Measurements from ENCODE around the gene SH2D1B. TPM values are rescaled to one million over a fixed set of nuclear protein-coding genes. Genes with fewer than 3 reads are reported as not detected.

SH2D1B gene
- total RNA-seq, 1 donor from 2014 or later: 0.10 TPM

DNA sequence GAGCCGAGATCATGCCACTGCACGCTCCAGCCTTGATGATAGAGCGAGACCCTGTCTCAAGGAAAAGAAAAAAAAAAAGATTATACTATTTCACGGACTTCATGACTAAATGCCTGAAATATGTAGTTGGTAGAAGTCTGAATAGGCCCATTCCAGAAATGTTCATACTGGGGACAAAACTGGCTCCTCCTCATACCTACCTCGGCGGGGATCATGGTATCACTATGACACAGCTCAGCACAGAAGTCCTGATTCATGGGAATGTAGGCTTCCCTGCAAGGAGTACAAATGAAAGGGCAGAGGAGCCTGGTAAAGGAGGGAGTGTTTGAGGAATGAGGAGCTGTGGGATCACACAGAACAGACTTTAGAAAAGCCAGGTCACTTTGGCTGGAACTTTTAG, 40.3 kb downstream of the SH2D1B start:
- no peaks in the 10 kb centered on the region for H3K27me3 Mint-ChIP-seq (ENCODE audit: insufficient read depth)
- H3K4me1 Mint-ChIP-seq (ENCODE audit: low read depth): no peaks in the 10 kb centered on the region
- H3K9me3 Mint-ChIP-seq: no peaks in the 10 kb centered on the region
- intact Hi-C loops (cut with micrococcal nuclease): no loop called here
- H3K4me3 Mint-ChIP-seq: no peak overlapping the region
- DNase-seq (ENCODE audit: low spot score): no peak
- H3K36me3 Mint-ChIP-seq (ENCODE audit: low read depth): no peaks in the 10 kb centered on the region
- H3K27ac Mint-ChIP-seq: no peak overlapping the region

DNA sequence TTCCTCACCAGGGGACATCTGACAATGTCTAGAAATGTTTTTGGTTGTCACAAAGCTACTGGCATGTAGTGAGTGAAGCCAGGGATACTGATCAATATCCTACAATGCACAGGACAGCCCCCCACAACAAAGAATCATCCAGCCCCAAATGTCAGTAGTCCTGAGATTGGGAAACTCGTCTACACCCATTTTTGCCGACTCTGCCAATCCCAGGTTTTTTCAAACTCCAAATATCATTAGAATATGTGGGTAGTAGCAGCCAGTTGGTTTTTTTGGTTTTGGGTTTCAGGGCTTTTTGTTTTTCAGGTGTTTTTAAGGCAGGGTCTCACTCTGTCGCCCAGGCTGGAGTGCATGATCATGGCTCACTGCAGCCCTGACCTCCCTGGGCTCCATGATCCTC, 41.2 kb downstream of the SH2D1B start:
- intact Hi-C loops (cut with micrococcal nuclease): no loop called here
- no peak for DNase-seq (ENCODE audit: low spot score)
- H3K27me3 Mint-ChIP-seq (ENCODE audit: insufficient read depth): no peaks in the 10 kb centered on the region
- no peaks in the 10 kb centered on the region for H3K9me3 Mint-ChIP-seq
- no peak overlapping the region for H3K4me3 Mint-ChIP-seq
- no peaks in the 10 kb centered on the region for H3K36me3 Mint-ChIP-seq (ENCODE audit: low read depth)
- H3K4me1 Mint-ChIP-seq (ENCODE audit: low read depth): no peaks in the 10 kb centered on the region
- no peak overlapping the region for H3K27ac Mint-ChIP-seq

DNA sequence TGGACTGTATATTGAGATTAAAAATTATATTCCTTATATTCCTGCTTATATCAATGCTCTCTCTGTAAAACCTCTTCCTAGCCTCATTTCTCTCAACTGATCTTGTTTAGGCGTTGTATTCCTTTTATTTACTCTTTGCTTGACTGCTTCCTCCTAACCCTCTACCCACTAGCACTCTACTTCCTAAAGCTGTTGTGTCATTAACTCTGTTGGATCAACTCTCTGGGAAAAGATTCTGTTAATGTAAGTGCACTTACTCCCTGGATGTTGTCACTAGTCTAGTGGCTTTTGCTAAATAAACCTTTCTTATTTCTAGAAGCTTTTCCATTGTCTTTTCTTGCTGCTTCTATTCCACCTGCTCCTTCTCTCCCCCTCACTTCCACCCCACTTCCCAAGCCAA, 41.8 kb downstream of the SH2D1B start:
- Mint-ChIP-seq H3K36me3 (ENCODE audit: low read depth) (no peaks in the 10 kb centered on the region), H3K9me3 (no peaks in the 10 kb centered on the region), H3K27ac (no peak overlapping the region), H3K4me3 (no peak overlapping the region), H3K27me3 (ENCODE audit: insufficient read depth) (no peaks in the 10 kb centered on the region), H3K4me1 (ENCODE audit: low read depth) (no peaks in the 10 kb centered on the region)
- intact Hi-C loops (cut with micrococcal nuclease): no loop called here
- no peak for DNase-seq (ENCODE audit: low spot score)

DNA sequence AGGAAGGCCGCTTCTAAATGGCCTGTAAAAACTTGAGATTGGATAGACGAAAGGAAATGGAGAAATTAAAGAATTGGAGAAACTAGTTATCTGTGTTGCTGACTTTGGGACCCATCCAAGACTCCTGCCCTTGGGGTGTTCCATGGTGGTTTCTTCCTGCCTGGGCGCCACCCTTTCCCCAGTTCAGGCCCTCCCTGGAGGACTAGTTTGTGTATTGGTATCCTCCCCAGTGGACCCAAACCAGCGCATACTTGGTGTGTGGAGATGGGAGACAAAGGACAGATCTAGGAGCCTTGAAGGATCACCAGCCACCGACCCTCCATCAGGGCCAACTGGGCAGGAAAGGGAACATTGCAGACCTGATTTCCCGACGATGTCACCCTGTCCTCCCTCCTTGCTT, 42.4 kb downstream of the SH2D1B start:
- H3K4me1 Mint-ChIP-seq (ENCODE audit: low read depth): no peaks in the 10 kb centered on the region
- H3K27me3 Mint-ChIP-seq (ENCODE audit: insufficient read depth): no peaks in the 10 kb centered on the region
- no peak for DNase-seq (ENCODE audit: low spot score)
- H3K9me3 Mint-ChIP-seq: no peaks in the 10 kb centered on the region
- H3K27ac Mint-ChIP-seq: no peak overlapping the region
- intact Hi-C loops (cut with micrococcal nuclease): no loop called here
- H3K4me3 Mint-ChIP-seq: no peak overlapping the region
- H3K36me3 Mint-ChIP-seq (ENCODE audit: low read depth): no peaks in the 10 kb centered on the region

DNA sequence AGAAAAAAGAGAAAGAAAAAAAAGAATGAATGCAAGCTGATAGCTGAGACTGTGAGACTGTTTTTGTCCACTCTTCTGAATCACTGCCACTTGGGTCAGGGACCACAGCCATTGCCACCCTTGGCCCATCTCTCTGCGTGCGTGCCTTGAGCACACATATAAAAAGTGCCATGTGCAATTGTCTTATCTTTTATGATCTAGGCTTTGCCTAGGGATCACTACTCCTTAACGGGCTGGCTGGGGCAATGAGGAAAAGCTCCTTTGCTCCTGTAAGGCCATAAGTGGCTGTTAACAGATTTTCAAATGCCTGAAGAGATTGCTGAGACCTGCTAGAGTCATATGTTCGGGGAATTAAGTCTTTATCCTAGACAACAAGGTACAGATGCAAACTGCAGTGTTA, 43.5 kb downstream of the SH2D1B start:
- H3K27ac Mint-ChIP-seq: no peak overlapping the region
- no peak overlapping the region for H3K4me3 Mint-ChIP-seq
- no peaks in the 10 kb centered on the region for H3K4me1 Mint-ChIP-seq (ENCODE audit: low read depth)
- DNase-seq (ENCODE audit: low spot score): no peak
- H3K36me3 Mint-ChIP-seq (ENCODE audit: low read depth): no peaks in the 10 kb centered on the region
- H3K9me3 Mint-ChIP-seq: no peaks in the 10 kb centered on the region
- intact Hi-C loops (cut with micrococcal nuclease): no loop called here
- no peaks in the 10 kb centered on the region for H3K27me3 Mint-ChIP-seq (ENCODE audit: insufficient read depth)

DNA sequence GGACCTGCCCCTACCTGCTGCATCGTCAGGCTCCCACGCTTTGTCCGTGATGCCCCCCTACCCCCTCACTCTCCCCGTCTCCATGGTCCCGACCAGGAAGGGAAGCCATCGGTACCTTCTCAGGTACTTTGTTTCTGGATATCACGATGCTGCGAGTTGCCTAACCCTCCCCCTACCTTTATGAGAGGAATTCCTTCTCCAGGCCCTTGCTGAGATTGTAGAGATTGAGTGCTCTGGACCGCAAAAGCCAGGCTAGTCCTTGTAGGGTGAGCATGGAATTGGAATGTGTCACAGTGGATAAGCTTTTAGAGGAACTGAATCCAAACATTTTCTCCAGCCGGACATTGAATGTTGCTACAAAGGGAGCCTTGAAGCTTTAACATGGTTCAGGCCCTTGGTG, 44.2 kb downstream of the SH2D1B start:
- DNase-seq (ENCODE audit: low spot score): no peak
- intact Hi-C loops (cut with micrococcal nuclease): no loop called here
- Mint-ChIP-seq H3K27me3 (ENCODE audit: insufficient read depth) (no peaks in the 10 kb centered on the region), H3K4me1 (ENCODE audit: low read depth) (no peaks in the 10 kb centered on the region), H3K36me3 (ENCODE audit: low read depth) (no peaks in the 10 kb centered on the region), H3K9me3 (no peaks in the 10 kb centered on the region), H3K27ac (no peak overlapping the region), H3K4me3 (no peak overlapping the region)

DNA sequence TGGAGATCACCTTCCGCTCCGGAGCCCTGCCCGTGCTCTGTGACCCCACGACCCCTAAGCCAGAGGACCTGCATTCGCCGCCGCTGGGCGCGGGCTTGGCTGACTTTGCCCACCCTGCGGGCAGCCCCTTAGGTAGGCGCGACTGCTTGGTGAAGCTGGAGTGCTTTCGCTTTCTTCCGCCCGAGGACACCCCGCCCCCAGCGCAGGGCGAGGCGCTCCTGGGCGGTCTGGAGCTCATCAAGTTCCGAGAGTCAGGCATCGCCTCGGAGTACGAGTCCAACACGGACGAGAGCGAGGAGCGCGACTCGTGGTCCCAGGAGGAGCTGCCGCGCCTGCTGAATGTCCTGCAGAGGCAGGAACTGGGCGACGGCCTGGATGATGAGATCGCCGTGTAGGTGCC, 44.9 kb downstream of the SH2D1B start:
- DNase-seq (ENCODE audit: low spot score): no peak
- Mint-ChIP-seq H3K36me3 (ENCODE audit: low read depth) (no peaks in the 10 kb centered on the region), H3K4me1 (ENCODE audit: low read depth) (no peaks in the 10 kb centered on the region), H3K9me3 (no peaks in the 10 kb centered on the region), H3K4me3 (no peak overlapping the region), H3K27ac (no peak overlapping the region), H3K27me3 (ENCODE audit: insufficient read depth) (no peaks in the 10 kb centered on the region)
- intact Hi-C loops (cut with micrococcal nuclease): no loop called here

DNA sequence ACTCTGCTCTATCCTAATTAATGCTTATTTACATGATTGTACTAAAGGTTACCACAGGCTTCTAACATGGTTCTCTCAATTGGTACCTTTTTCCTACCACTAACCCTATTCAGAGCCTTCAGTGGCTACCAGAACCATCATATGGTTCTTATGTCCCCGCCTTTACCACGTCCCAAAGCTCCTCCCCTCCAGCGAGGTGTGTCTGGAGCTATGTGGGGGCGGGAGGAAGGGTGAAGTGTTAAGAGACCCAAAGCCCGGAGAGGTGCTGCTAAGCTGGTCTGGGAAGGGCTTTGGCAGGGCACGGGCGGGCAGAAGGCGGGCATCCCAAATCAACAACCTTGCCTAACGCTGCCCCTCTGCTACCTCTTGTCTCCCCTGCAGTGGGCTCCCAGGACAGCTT, 45.3 kb downstream of the SH2D1B start:
- Mint-ChIP-seq H3K9me3 (no peaks in the 10 kb centered on the region), H3K27me3 (ENCODE audit: insufficient read depth) (no peaks in the 10 kb centered on the region), H3K27ac (no peak overlapping the region), H3K36me3 (ENCODE audit: low read depth) (no peaks in the 10 kb centered on the region), H3K4me3 (no peak overlapping the region), H3K4me1 (ENCODE audit: low read depth) (no peaks in the 10 kb centered on the region)
- DNase-seq (ENCODE audit: low spot score): no peak
- intact Hi-C loops (cut with micrococcal nuclease): no loop called here

DNA sequence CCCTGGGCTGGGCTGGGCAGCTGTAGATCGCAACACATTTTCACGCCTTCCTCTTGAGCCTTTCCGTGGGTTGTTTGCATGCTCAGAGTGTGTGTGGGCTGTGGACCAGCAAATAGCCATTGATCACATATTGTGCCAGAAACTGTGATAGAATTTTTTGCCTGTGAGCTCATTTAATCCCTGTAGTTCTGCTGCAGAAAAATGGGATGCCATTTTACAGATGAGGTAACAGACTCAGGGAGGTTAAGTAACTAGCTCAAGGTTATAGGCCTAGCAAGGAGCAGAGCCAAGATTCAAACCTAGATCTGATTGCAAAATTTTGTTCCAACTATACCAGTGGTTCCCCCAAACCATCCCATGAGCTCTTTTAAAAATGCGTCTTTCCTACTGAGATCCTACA, 45.8 kb downstream of the SH2D1B start:
- no peaks in the 10 kb centered on the region for H3K36me3 Mint-ChIP-seq (ENCODE audit: low read depth)
- DNase-seq (ENCODE audit: low spot score): no peak
- H3K27me3 Mint-ChIP-seq (ENCODE audit: insufficient read depth): no peaks in the 10 kb centered on the region
- no peaks in the 10 kb centered on the region for H3K9me3 Mint-ChIP-seq
- intact Hi-C loops (cut with micrococcal nuclease): no loop called here
- H3K4me3 Mint-ChIP-seq: no peak overlapping the region
- no peaks in the 10 kb centered on the region for H3K4me1 Mint-ChIP-seq (ENCODE audit: low read depth)
- H3K27ac Mint-ChIP-seq: no peak overlapping the region

DNA sequence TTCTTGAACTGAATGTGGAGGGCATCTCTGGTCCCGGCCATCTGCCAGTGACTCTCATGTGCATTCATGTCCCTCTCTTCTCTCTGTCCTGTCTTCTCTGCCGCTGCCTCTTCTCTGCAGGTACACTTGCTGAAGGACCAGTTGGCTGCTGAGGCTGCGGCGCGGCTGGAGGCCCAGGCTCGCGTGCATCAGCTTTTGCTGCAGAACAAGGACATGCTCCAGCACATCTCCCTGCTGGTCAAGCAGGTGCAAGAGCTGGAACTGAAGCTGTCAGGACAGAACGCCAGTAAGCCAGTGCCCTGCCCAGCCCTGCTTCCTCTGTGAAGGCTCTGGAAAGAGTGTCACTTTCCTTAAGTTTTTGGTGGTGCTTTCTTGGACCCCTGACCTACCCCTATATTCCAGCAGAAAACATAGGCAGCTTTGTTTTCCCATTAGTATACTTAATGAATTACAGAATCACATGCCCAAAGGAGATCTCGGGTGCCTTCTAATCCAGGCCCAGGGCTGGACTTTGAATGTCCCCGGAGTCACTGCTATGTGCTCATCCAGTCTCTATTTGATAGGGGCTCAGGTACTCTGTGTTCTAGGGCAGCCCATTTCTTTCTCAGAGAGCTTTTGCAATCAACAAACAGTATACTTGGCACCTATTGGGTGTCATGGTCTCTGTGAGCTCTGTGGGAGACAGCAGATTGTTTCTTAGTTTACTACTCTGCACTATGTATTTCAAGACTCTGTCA, 46.5 kb downstream of the SH2D1B start:
- H3K27ac Mint-ChIP-seq: no peak overlapping the region
- H3K36me3 Mint-ChIP-seq (ENCODE audit: low read depth): no peaks in the 10 kb centered on the region
- intact Hi-C loops (cut with micrococcal nuclease): no loop called here
- no peaks in the 10 kb centered on the region for H3K4me1 Mint-ChIP-seq (ENCODE audit: low read depth)
- H3K4me3 Mint-ChIP-seq: no peak overlapping the region
- H3K27me3 Mint-ChIP-seq (ENCODE audit: insufficient read depth): no peaks in the 10 kb centered on the region
- no peak for DNase-seq (ENCODE audit: low spot score)
- no peaks in the 10 kb centered on the region for H3K9me3 Mint-ChIP-seq

DNA sequence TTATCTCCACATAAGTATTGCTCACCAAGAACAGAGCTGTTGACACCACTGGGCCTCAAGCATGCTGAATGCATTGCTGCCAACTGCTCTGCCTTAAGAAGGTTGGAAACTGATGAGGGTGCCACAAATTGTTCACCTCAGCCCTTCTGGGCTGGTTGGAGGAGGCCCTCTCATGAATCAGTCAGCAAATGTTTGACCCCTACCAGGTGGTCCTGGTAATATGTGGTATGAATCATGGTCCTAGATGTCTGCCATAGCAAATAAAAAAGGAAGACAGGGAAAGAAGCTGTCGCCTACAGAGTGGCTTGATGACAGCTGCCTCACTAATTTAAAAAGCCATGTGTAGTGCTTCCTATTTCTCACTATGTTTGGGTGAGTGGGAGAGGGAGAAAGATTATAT, 47.4 kb downstream of the SH2D1B start:
- DNase-seq (ENCODE audit: low spot score): no peak
- H3K36me3 Mint-ChIP-seq (ENCODE audit: low read depth): no peaks in the 10 kb centered on the region
- H3K27me3 Mint-ChIP-seq (ENCODE audit: insufficient read depth): no peaks in the 10 kb centered on the region
- H3K9me3 Mint-ChIP-seq: no peaks in the 10 kb centered on the region
- intact Hi-C loops (cut with micrococcal nuclease): no loop called here
- no peak overlapping the region for H3K27ac Mint-ChIP-seq
- no peaks in the 10 kb centered on the region for H3K4me1 Mint-ChIP-seq (ENCODE audit: low read depth)
- H3K4me3 Mint-ChIP-seq: no peak overlapping the region

DNA sequence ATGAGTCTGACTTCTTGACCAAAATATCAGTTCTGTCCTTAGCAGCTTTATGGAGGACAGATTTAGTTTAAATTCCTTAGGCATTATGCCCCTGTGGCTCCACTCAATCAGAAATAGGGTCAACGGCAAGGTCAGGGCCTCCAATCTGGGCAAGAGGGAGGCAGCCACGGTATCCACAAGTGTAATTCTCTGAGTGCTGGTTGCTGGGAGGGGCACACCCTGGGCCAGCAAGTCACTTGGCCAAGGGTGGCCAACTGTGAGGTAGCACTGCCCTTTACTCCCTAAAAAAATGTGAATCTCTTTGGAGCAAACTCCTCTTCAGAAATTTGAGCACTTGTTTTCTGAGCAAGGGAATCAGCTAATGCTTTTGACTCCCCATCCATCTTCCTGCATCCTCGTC, 48.1 kb downstream of the SH2D1B start:
- H3K9me3 Mint-ChIP-seq: no peaks in the 10 kb centered on the region
- DNase-seq (ENCODE audit: low spot score): no peak

DNA sequence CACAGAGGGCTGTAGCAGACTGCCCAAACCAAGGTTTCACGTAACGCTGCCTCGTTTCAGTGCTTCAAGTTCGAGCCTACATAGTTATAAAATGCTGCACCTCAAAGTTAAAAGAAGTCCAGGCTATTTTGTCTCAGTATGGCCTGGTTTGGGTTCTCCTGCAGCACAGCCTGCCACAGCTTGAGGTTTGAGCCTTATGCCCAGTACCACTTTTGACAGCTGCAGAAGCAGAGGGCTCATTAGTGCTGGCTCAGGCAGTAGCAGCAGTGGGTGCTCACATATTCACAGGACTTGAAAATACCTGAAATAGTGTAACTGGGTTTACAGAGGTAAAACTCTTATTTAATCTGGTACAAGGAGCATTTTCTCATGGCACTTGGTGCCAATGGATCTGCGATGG, 50.6 kb downstream of the SH2D1B start:
- intact Hi-C loops (cut with micrococcal nuclease): no loop called here
- H3K9me3 Mint-ChIP-seq: no peaks in the 10 kb centered on the region
- H3K27ac Mint-ChIP-seq: no peak overlapping the region
- H3K4me1 Mint-ChIP-seq (ENCODE audit: low read depth): no peaks in the 10 kb centered on the region
- H3K27me3 Mint-ChIP-seq (ENCODE audit: insufficient read depth): peaks cover 5% of the 10 kb centered on the region
- H3K4me3 Mint-ChIP-seq: no peak overlapping the region
- no peak for DNase-seq (ENCODE audit: low spot score)
- no peaks in the 10 kb centered on the region for H3K36me3 Mint-ChIP-seq (ENCODE audit: low read depth)

More for the DNA sequence above, 48.1 kb downstream of the SH2D1B start:
- no peaks in the 10 kb centered on the region for H3K4me1 Mint-ChIP-seq (ENCODE audit: low read depth)
- H3K27me3 Mint-ChIP-seq (ENCODE audit: insufficient read depth): peaks cover 2% of the 10 kb centered on the region
- intact Hi-C loops (cut with micrococcal nuclease): no loop called here
- no peak overlapping the region for H3K4me3 Mint-ChIP-seq
- H3K36me3 Mint-ChIP-seq (ENCODE audit: low read depth): no peaks in the 10 kb centered on the region
- H3K27ac Mint-ChIP-seq: no peak overlapping the region

DNA sequence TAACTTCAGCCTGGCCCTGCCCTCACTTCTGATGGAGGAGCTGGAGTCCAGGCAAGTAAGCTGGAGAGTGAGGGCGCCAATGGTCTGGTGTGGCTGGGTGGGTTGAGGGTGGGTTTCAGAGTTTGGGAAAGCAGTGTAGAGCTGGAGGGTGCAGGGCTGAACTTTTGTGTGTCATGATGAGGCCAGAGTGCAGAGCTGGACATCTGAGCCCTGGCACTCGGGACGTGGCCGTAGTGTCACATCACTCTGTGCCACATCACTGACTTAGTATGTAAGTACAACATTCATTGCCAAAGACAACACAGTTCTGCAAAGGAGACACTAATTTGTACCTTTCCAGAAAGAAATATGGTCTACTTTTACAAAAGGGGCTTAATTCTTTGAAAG, 51.1 kb downstream of the SH2D1B start:
- Mint-ChIP-seq H3K27ac (no peak overlapping the region), H3K9me3 (no peaks in the 10 kb centered on the region), H3K27me3 (ENCODE audit: insufficient read depth) (peaks cover 5% of the 10 kb centered on the region), H3K36me3 (ENCODE audit: low read depth) (no peaks in the 10 kb centered on the region), H3K4me1 (ENCODE audit: low read depth) (no peaks in the 10 kb centered on the region), H3K4me3 (no peak overlapping the region)
- DNase-seq (ENCODE audit: low spot score): no peak
- intact Hi-C loops (cut with micrococcal nuclease): no loop called here

Measured in activated T-helper 1 cell treated with anti-CD3 and anti-CD28 coated beads, Interleukin-12 subunit alpha, Interleukin-12 subunit beta, Interleukin-2, Interleukin-4 antibody, amounts not matched to agents 30 ng/mL and 10 ng/mL and 1 ng/mL, durations not matched to agents 14 hours and 24 hours and 36 hours (primary cell).